H1 (cell line): ENCODE data around the gene DOCK1. TPM values are rescaled to one million over a fixed set of nuclear protein-coding genes. Genes with fewer than 3 reads are reported as not detected.

ENCODE experiments used
- CTCF ChIA-PET: fragments of 300-600 bp; sonication (Branson Sonifier 250); formaldehyde crosslinking; loops from one replicate; lab custom pipeline; 2021; ENCODE audit not compliant: partially characterized antibody; lab: Charles Lee
- POLR2A ChIA-PET: fragments of 300-600 bp; sonication (Branson Sonifier 250); formaldehyde crosslinking; loops from one replicate; lab custom pipeline; 2021; ENCODE audit warnings: inconsistent platforms; ENCODE audit not compliant: partially characterized antibody; lab: Charles Lee
- DNase-seq, 2 experiments: peaks; one replicate each; pipeline versions ENCODE4 v3.0.0 to v3.0.0-alpha.2; 2010 to 2022; ENCODE audit warnings: low spot score in 2 of 2, low read depth in 1 of 2, mixed read lengths in 1 of 2
- FAIRE-seq: peaks from 2 replicates; lab custom pipeline; 2011; peaks lifted over from hg19 to GRCh38; lab: Jason Lieb, UNC
- H2AFZ ChIP-seq: 2 replicates; pipeline ENCODE4 v1.8.1; 2012; ENCODE audit warnings: low read length, inconsistent platforms
- H2AK5ac ChIP-seq: 2 replicates; pipeline ENCODE4 v1.6.1; 2013; ENCODE audit warnings: low read depth, low read length
- H2BK120ac ChIP-seq: replicated peaks from 2 replicates; pipeline ENCODE3; 2013; ENCODE audit warnings: low read depth, low read length, inconsistent platforms
- H2BK12ac ChIP-seq: 2 replicates; pipeline ENCODE4 v1.6.1; 2013; ENCODE audit warnings: low read depth, low read length
- H2BK15ac ChIP-seq: 2 replicates; pipeline ENCODE4 v1.6.1; 2013; ENCODE audit warnings: low read length
- H2BK20ac ChIP-seq: 2 replicates; pipeline ENCODE4 v1.6.1; 2013; ENCODE audit warnings: low read length
- H2BK5ac ChIP-seq: 2 replicates; pipeline ENCODE4 v1.6.1; 2013; ENCODE audit warnings: low read depth, low read length
- H3K14ac ChIP-seq: 2 replicates; pipeline ENCODE4 v1.6.1; 2013; ENCODE audit warnings: inconsistent platforms; ENCODE audit not compliant: insufficient read length
- H3K18ac ChIP-seq: 2 replicates; pipeline ENCODE4 v1.6.1; 2013; ENCODE audit warnings: low read length; ENCODE audit errors: extremely low read depth
- H3K23ac ChIP-seq: 2 replicates; pipeline ENCODE4 v1.6.1; 2013; ENCODE audit warnings: inconsistent platforms; ENCODE audit not compliant: insufficient read length
- H3K23me2 ChIP-seq: 2 replicates; pipeline ENCODE4 v1.6.1; 2013; ENCODE audit warnings: low read depth, low read length
- H3K27ac ChIP-seq: 2 replicates; pipeline ENCODE4 v1.6.1; 2011; ENCODE audit warnings: low read depth, low read length, inconsistent platforms
- H3K27me3 ChIP-seq, 4 experiments: replicated peaks in 1 of 4; 1 replicate in 1 of 4; 2 replicates in 3 of 4; pipeline versions ENCODE4 v1.6.1 to v1.8.1; 2011 to 2013; ENCODE audit warnings: low read length in 3 of 4, mild to moderate bottlenecking in 3 of 4, inconsistent platforms in 2 of 4, mixed read lengths in 2 of 4, moderate library complexity in 1 of 4; ENCODE audit not compliant: control insufficient read depth in 3 of 4, insufficient read depth in 3 of 4; ENCODE audit errors: extremely low read depth in 1 of 4
- H3K36me3 ChIP-seq, 4 experiments: 2 replicates each; pipeline versions ENCODE4 v1.6.1 to v1.8.1; 2011 to 2013; ENCODE audit warnings: mild to moderate bottlenecking in 4 of 4, low read length in 3 of 4, moderate library complexity in 2 of 4, control low read depth in 1 of 4, inconsistent platforms in 1 of 4; ENCODE audit not compliant: insufficient read depth in 4 of 4, control insufficient read depth in 2 of 4
- H3K4ac ChIP-seq: replicated peaks from 2 replicates; pipeline ENCODE3; 2013; ENCODE audit warnings: low read length, low read depth, mixed read lengths, inconsistent platforms; ENCODE audit not compliant: insufficient read length
- H3K4me1 ChIP-seq, 4 experiments: replicated peaks in 1 of 4; 1 replicate in 1 of 4; 2 replicates in 3 of 4; pipeline versions ENCODE4 v1.6.1 to v1.8.1; 2011 to 2013; ENCODE audit warnings: low read length in 3 of 4, inconsistent platforms in 2 of 4, mixed read lengths in 1 of 4; ENCODE audit not compliant: insufficient read depth in 4 of 4, control insufficient read depth in 3 of 4
- H3K4me2 ChIP-seq, 2 experiments: 2 replicates each; pipeline versions ENCODE4 v1.6.1 to v1.8.1; 2011 to 2013; ENCODE audit warnings: low read depth in 2 of 2, low read length in 2 of 2, control low read depth in 1 of 2, inconsistent platforms in 1 of 2, mild to moderate bottlenecking in 1 of 2; ENCODE audit not compliant: insufficient read depth in 1 of 2
- H3K4me3 ChIP-seq, 4 experiments: fragments of 200-600, 300-600 bp in 1 of 4; sonication (generic), shearing (Covaris generic), sonication (Bioruptor Twin) in 1 of 4; 2 replicates each; pipeline versions ENCODE4 v1.5.1 to v1.8.1; 2011 to 2016; ENCODE audit warnings: low read length in 4 of 4, low read depth in 3 of 4, control low read depth in 2 of 4, inconsistent platforms in 2 of 4, mild to moderate bottlenecking in 2 of 4, mixed read lengths in 1 of 4, moderate library complexity in 1 of 4; ENCODE audit not compliant: insufficient read depth in 2 of 4; ENCODE audit errors: extremely low read depth in 1 of 4
- H3K56ac ChIP-seq: replicated peaks from 2 replicates; pipeline ENCODE3; 2013; ENCODE audit warnings: low read depth, mild to moderate bottlenecking, mixed read lengths, low read length, inconsistent platforms; ENCODE audit not compliant: insufficient read length
- H3K79me1 ChIP-seq: 2 replicates; pipeline ENCODE4 v1.6.1; 2013; ENCODE audit warnings: low read depth, low read length, control low read depth
- H3K79me2 ChIP-seq, 2 experiments: 2 replicates each; pipeline versions ENCODE4 v1.6.1 to v1.8.1; 2012 to 2013; ENCODE audit warnings: low read length in 2 of 2, mild to moderate bottlenecking in 2 of 2, inconsistent platforms in 1 of 2; ENCODE audit not compliant: insufficient read depth in 2 of 2, control insufficient read depth in 1 of 2
- H3K9ac ChIP-seq, 4 experiments: replicated peaks in 1 of 4; 1 replicate in 1 of 4; 2 replicates in 3 of 4; pipeline versions ENCODE4 v1.6.1 to v1.8.1; 2011 to 2013; ENCODE audit warnings: low read depth in 3 of 4, low read length in 3 of 4, control low read depth in 2 of 4, mild to moderate bottlenecking in 2 of 4, moderate library complexity in 2 of 4, inconsistent platforms in 1 of 4; ENCODE audit errors: extremely low read depth in 1 of 4
- H3K9me3 ChIP-seq, 2 experiments: 2 replicates each; pipeline versions ENCODE4 v1.6.1 to v1.8.1; 2012 to 2013; ENCODE audit warnings: mild to moderate bottlenecking in 2 of 2, moderate library complexity in 2 of 2, control low read depth in 1 of 2, inconsistent platforms in 1 of 2, low read depth in 1 of 2, low read length in 1 of 2, mixed read lengths in 1 of 2; ENCODE audit not compliant: insufficient read depth in 2 of 2
- H4K20me1 ChIP-seq, 2 experiments: replicated peaks in 1 of 2; 2 replicates each; pipeline versions ENCODE3 to v1.8.1; 2011 to 2013; ENCODE audit warnings: inconsistent platforms in 2 of 2, low read length in 2 of 2, mild to moderate bottlenecking in 1 of 2; ENCODE audit not compliant: insufficient read depth in 2 of 2, control insufficient read depth in 1 of 2
- H4K5ac ChIP-seq: 2 replicates; pipeline ENCODE4 v1.6.1; 2013; ENCODE audit warnings: low read length, low read depth, mixed read lengths, inconsistent platforms; ENCODE audit not compliant: insufficient read length
- H4K8ac ChIP-seq: 2 replicates; pipeline ENCODE4 v1.8.0; 2013; ENCODE audit warnings: mild to moderate bottlenecking, moderate library complexity, low read length, inconsistent platforms; ENCODE audit not compliant: insufficient read depth; ENCODE audit errors: extremely low read depth
- H4K91ac ChIP-seq: replicated peaks from 2 replicates; pipeline ENCODE3; 2013; ENCODE audit warnings: low read length, mixed read lengths, inconsistent platforms; ENCODE audit not compliant: insufficient read length
- BCL11A ChIP-seq, 2 experiments: IDR thresholded peaks; one replicate each; pipeline ENCODE4 v1.6.1; 2011; ENCODE audit warnings: low read depth in 2 of 2, low read length in 2 of 2, mild to moderate bottlenecking in 2 of 2
- CHD2 ChIP-seq: IDR thresholded peaks from 2 replicates; pipeline ENCODE4 v1.6.1; 2012; ENCODE audit warnings: low read length, improper control_type of control experiment
- CTBP2 ChIP-seq: IDR thresholded peaks from 2 replicates; pipeline ENCODE4 v1.7.0; 2011; ENCODE audit warnings: borderline replicate concordance, mild to moderate bottlenecking, moderate library complexity, mixed read lengths, low read length; ENCODE audit not compliant: insufficient read depth, insufficient read length
- CTCF ChIP-seq, 3 experiments: IDR thresholded peaks; 1 replicate in 2 of 3; 2 replicates in 1 of 3; pipeline versions ENCODE4 v1.5.1 to v1.6.1; 2011; ENCODE audit warnings: low read length in 3 of 3, mild to moderate bottlenecking in 3 of 3, inconsistent platforms in 2 of 3, low read depth in 1 of 3, moderate library complexity in 1 of 3; ENCODE audit not compliant: insufficient read depth in 1 of 3; ENCODE audit errors: control extremely low read depth in 1 of 3
- EP300 ChIP-seq, 2 experiments: IDR thresholded peaks; 1 replicate in 1 of 2; 2 replicates in 1 of 2; pipeline ENCODE4 v1.6.1; 2011 to 2012; ENCODE audit warnings: low read depth in 2 of 2, low read length in 2 of 2, mild to moderate bottlenecking in 2 of 2, borderline replicate concordance in 1 of 2, inconsistent platforms in 1 of 2, moderate library complexity in 1 of 2
- FOSL1 ChIP-seq: IDR thresholded peaks from 2 replicates; pipeline ENCODE4 v1.6.1; 2011; ENCODE audit warnings: mild to moderate bottlenecking, low read depth, low read length, moderate library complexity; ENCODE audit not compliant: insufficient read depth
- JUND ChIP-seq: IDR thresholded peaks from 2 replicates; pipeline ENCODE4 v1.6.1; 2011; ENCODE audit warnings: mild to moderate bottlenecking, improper control_type of control experiment, low read length
- RBBP5 ChIP-seq: IDR thresholded peaks from 2 replicates; pipeline ENCODE4 v1.7.1; 2012; ENCODE audit warnings: low read depth, mild to moderate bottlenecking, inconsistent platforms, low read length, moderate library complexity, borderline replicate concordance
- SP2 ChIP-seq: IDR thresholded peaks from 2 replicates; pipeline ENCODE4 v1.6.1; 2012; ENCODE audit warnings: mild to moderate bottlenecking, low read length, inconsistent platforms
- SUZ12 ChIP-seq: fragments of 200-600 bp; sonication (generic); IDR thresholded peaks from 2 replicates; pipeline ENCODE4 v1.6.1; 2012; ENCODE audit warnings: mild to moderate bottlenecking, inconsistent platforms, low read length, moderate library complexity, mixed read lengths
- TAF7 ChIP-seq: optimal IDR thresholded peaks from 2 replicates; pipeline ENCODE3; 2011; ENCODE audit warnings: low read depth, mild to moderate bottlenecking, inconsistent platforms, low read length, moderate library complexity, borderline replicate concordance
- WGBS, 2 experiments: shearing (Covaris generic) in 1 of 2; methylation state at CpG; one replicate each; pipeline versions ENCODE4 v1.1.6 to v1.1.7; 2013 to 2015; ENCODE audit warnings: low lambda C conversion rate in 2 of 2, mixed read lengths in 2 of 2, inconsistent platforms in 1 of 2, low coverage in 1 of 2, missing lambda C conversion rate in 1 of 2; ENCODE audit not compliant: insufficient replicate concordance in 2 of 2, insufficient coverage in 1 of 2, insufficient read length in 1 of 2; ENCODE audit errors: extremely low coverage in 1 of 2, missing lambda C conversion rate in 1 of 2; 5-methylcytosine and 5-hydroxymethylcytosine counted together
- polyA plus RNA-seq, 7 experiments: library from polyadenylated mRNA; depleted of rRNA in 3 of 7; stranded (reverse) in 5 of 7; unstranded in 2 of 7; fragments of >200 nt in 5 of 7; fragments of 200-250 nt in 2 of 7; gene quantifications; 1 replicate in 5 of 7; 2 replicates in 1 of 7; 4 replicates in 1 of 7; pipeline versions ENCODE4 v1.2.1 to v1.2.3, GENCODE V29; 2011 to 2013; ENCODE audit warnings: missing spikeins in 2 of 7, mixed read lengths in 2 of 7
- total RNA-seq: library from RNA; stranded (reverse); fragmentation: NEBNext Ultra II Directional; extraction: Animal tissue kit (Norgen Biotek cat#: 25700); gene quantifications from 2 replicates; pipeline ENCODE4 v1.2.1, GENCODE V29; 2021

Gene DOCK1
- total and polyA plus RNA-seq, 2 of the 8 experiments (the other 6 are each of a cell fraction or from before 2014, with no cell fraction given) = 11.6 to 53.0 TPM

- DNase-seq = no peak
- Histone ChIP-seq H3K9me3 (no peaks in the 10 kb centered on the region), H4K5ac (no peak overlapping the region), H3K79me1 (peaks cover 11% of the 10 kb centered on the region), H3K36me3 (peaks cover 0 to 2% (median 0%) of the 10 kb centered on the region in 4 experiments; a peak in 1 of 8 replicates), H2BK120ac (no peak overlapping the region), H4K8ac (no peak overlapping the region), H3K14ac (no peak overlapping the region), H3K18ac (no peak overlapping the region), H2BK20ac (no peak overlapping the region), H2AK5ac (no peak overlapping the region), H2BK15ac (no peak overlapping the region), H3K56ac (no peak overlapping the region), H3K23me2 (no peaks in the 10 kb centered on the region), H4K20me1 (peaks cover 5 to 6% of the 10 kb centered on the region in 2 experiments), H3K27ac (no peak overlapping the region), H3K9ac (no peak overlapping the region), H3K4me2 (no peak overlapping the region), H3K4me3 (no peak overlapping the region), H3K4ac (no peak overlapping the region), H2AFZ (no peak overlapping the region), H3K79me2 (peaks cover 5 to 61% of the 10 kb centered on the region in 2 experiments), H3K23ac (no peak overlapping the region), H3K27me3 (no peaks in the 10 kb centered on the region), H2BK12ac (no peak overlapping the region), H4K91ac (no peak overlapping the region), H3K4me1 (peaks cover 0 to 6% (median under 1%) of the 10 kb centered on the region in 4 experiments; a peak in 4 of 7 replicates), H2BK5ac (no peak overlapping the region)
- FAIRE-seq = no peak
- no peak for TF ChIP-seq EP300 (IDR thresholded peaks at IDR 0.05; ENCODE audit: borderline replicate concordance in 1 of 2, low read depth in 2 of 2, low read length in 2 of 2)
- no peak for TF ChIP-seq CTCF (IDR thresholded peaks at IDR 0.05; ENCODE audit: control extremely low read depth in 1 of 3, insufficient read depth in 1 of 3, low read depth in 1 of 3, low read length in 3 of 3)
- no peak for TF ChIP-seq TAF7
- no peak for TF ChIP-seq RBBP5
- TF ChIP-seq JUND = no peak
- no peak for TF ChIP-seq CHD2
- no peak for TF ChIP-seq CTBP2
- TF ChIP-seq FOSL1 = no peak
- TF ChIP-seq SUZ12 = no peak
- no peak for TF ChIP-seq BCL11A (IDR thresholded peaks at IDR 0.05; ENCODE audit: low read depth in 2 of 2, low read length in 2 of 2)
- no peak for TF ChIP-seq SP2
- ChIA-PET POLR2A (no interaction called here), CTCF (no interaction called here)
- 81% methylated on average over 5 of the region's 5 CpGs; no CpG with 5 or more reads in 1 of the 2 experiments for WGBS, 2 experiments
These were observed 61.7 kb downstream of the DOCK1 start for GRCh38 chr10:126966938-126967337.
